K562 (cell line): ENCODE results near the gene CAPZA1. TPM values are rescaled to one million over a fixed set of nuclear protein-coding genes. Genes with fewer than 3 reads are reported as not detected.
A peak's percentile ranks its signal among the peaks of the same experiment; 100 is the strongest.

ENCODE experiments used
- ATF7 ChIP-seq: fragments of 450-650 bp; IDR thresholded peaks from 2 replicates; pipeline ENCODE4 v1.7.1; 2014; ENCODE audit warnings: mild to moderate bottlenecking, moderate library complexity
- FOXA3 ChIP-seq, 2 experiments: fragments of 450-650 bp in 1 of 2; sonication (generic) in 1 of 2; formaldehyde crosslinking; IDR thresholded peaks in 1 of 2; conservative IDR thresholded peaks in 1 of 2; 2 replicates each; pipeline versions ENCODE4 v1.4.0 to v1.8.0; 2020 to 2022; ENCODE audit warnings: mild to moderate bottlenecking in 2 of 2, missing genetic modification reagents in 1 of 2
- MNT ChIP-seq, 2 experiments: fragments of 450-650 bp; conservative IDR thresholded peaks; 2 replicates each; pipeline ENCODE4 v1.6.1; 2017; ENCODE audit warnings: mild to moderate bottlenecking in 2 of 2, moderate library complexity in 2 of 2
- NCOA1 ChIP-seq: fragments of 450-650 bp; IDR thresholded peaks from 2 replicates; pipeline ENCODE4 v1.6.1; 2016; ENCODE audit warnings: low read depth
- PML ChIP-seq: IDR thresholded peaks from 2 replicates; pipeline ENCODE4 v1.6.1; 2012; ENCODE audit warnings: low read length, inconsistent platforms
- RERE ChIP-seq: sonication (generic); formaldehyde crosslinking; IDR thresholded peaks from 2 replicates; pipeline ENCODE4 v1.8.0; 2023; ENCODE audit warnings: missing genetic modification reagents, mild to moderate bottlenecking, borderline replicate concordance
- RFX7 ChIP-seq: fragments of 250-450 bp; sonication (Bioruptor Pico); IDR thresholded peaks from 2 replicates; pipeline ENCODE4 v1.5.1; 2021; ENCODE audit warnings: mild to moderate bottlenecking
- SIN3B ChIP-seq: fragments of 450-650 bp; IDR thresholded peaks from 2 replicates; pipeline ENCODE4 v1.6.1; 2017; ENCODE audit warnings: low read depth, mild to moderate bottlenecking, moderate library complexity
- SP1 ChIP-seq: sonication (generic); formaldehyde crosslinking; IDR thresholded peaks from 2 replicates; pipeline ENCODE4 v1.8.1; 2022; ENCODE audit warnings: mild to moderate bottlenecking, missing genetic modification reagents
- STAT5B ChIP-seq: fragments of 250-450 bp; sonication (Bioruptor Pico); IDR thresholded peaks from 2 replicates; pipeline ENCODE4 v1.8.0; 2021; ENCODE audit warnings: mild to moderate bottlenecking, inconsistent platforms
- YY1 ChIP-seq, 3 experiments: IDR thresholded peaks; 2 replicates each; pipeline ENCODE4 v1.6.1; 2011; ENCODE audit warnings: low read length in 2 of 3, mild to moderate bottlenecking in 2 of 3, moderate library complexity in 2 of 3, borderline replicate concordance in 1 of 3, control low read depth in 1 of 3, low read depth in 1 of 3; ENCODE audit not compliant: insufficient read depth in 3 of 3, insufficient replicate concordance in 2 of 3, control insufficient read depth in 1 of 3, insufficient read length in 1 of 3; ENCODE audit errors: extremely low read depth in 1 of 3
- ZBTB33 ChIP-seq: sonication (generic); formaldehyde crosslinking; IDR thresholded peaks from 2 replicates; pipeline ENCODE4 v1.8.1; 2023; ENCODE audit warnings: mild to moderate bottlenecking, missing genetic modification reagents
- ZNF518B ChIP-seq: fragments of 250-450 bp; sonication (Bioruptor Pico); IDR thresholded peaks from 2 replicates; pipeline ENCODE4 v1.5.0; 2021; ENCODE audit warnings: mild to moderate bottlenecking, moderate library complexity
- ZNF696 ChIP-seq: fragments of 250-450 bp; sonication (Bioruptor Pico); conservative IDR thresholded peaks from 2 replicates; pipeline ENCODE4 v1.4.0; 2020; ENCODE audit warnings: mild to moderate bottlenecking, moderate library complexity
- polyA plus RNA-seq, 8 experiments: library from polyadenylated mRNA; depleted of rRNA in 4 of 8; stranded (reverse) in 5 of 8; unstranded in 3 of 8; fragments of >200 nt; fragmentation: Nextera tagmentation in 2 of 8; fragmentation: Illumina TruSeq in 1 of 8; extraction: Ambion mirVana in 2 of 8; extraction: Trizol in 1 of 8; gene quantifications; 2 replicates each; pipeline versions ENCODE4 v1.2.1 to v1.2.3, GENCODE V29; 2011 to 2014; ENCODE audit warnings: inconsistent platforms in 1 of 8, missing spikeins in 1 of 8
- total RNA-seq, 7 experiments: library from RNA; depleted of rRNA in 6 of 7; stranded (reverse); fragments of >200 nt in 6 of 7; fragmentation: Illumina TruSeq in 2 of 7; extraction: Trizol in 2 of 7; gene quantifications; 2 replicates each; pipeline versions ENCODE4 v1.2.1 to v1.2.3, GENCODE V29; 2011 to 2021; ENCODE audit warnings: low replicate concordance in 1 of 7

The CAPZA1 gene
- total and polyA plus RNA-seq, 9 of the 15 experiments (the other 6 are each of a cell fraction or from before 2014, with no cell fraction given) = 237 to 1,020 (median 306) TPM

GRCh38 chr1:112672842-112673241 is 53.2 kb downstream of the CAPZA1 start (continued):
- TF ChIP-seq ATF7 = 0 out of 2 replicates have a peak, but pooled peaks have one; percentile 16
- TF ChIP-seq RERE (CRISPR knock-in tag) = no peak
- no peak for TF ChIP-seq SIN3B
- no peak for TF ChIP-seq NCOA1
- TF ChIP-seq RFX7 (CRISPR knock-in tag) = no peak
- no peak for TF ChIP-seq ZBTB33 (CRISPR knock-in tag)
- no peak for TF ChIP-seq ZNF518B (CRISPR knock-in tag)
- TF ChIP-seq ZNF696 (CRISPR knock-in tag) = no peak
- TF ChIP-seq FOXA3 (CRISPR knock-in tag; conservative IDR thresholded peaks at IDR 0.05 in 1 of 2, IDR thresholded peaks at IDR 0.05 in 1 of 2) = no peak
- 0 out of 4 replicates have a peak, but pooled peaks of 1 of the 2 experiments have one; percentile 20 for TF ChIP-seq MNT (conservative IDR thresholded peaks at IDR 0.05)
- no peak for TF ChIP-seq YY1 (IDR thresholded peaks at IDR 0.05; ENCODE audit: borderline replicate concordance in 1 of 3, control insufficient read depth in 1 of 3, extremely low read depth in 1 of 3, insufficient read depth in 3 of 3, insufficient read length in 1 of 3, insufficient replicate concordance in 2 of 3, low read depth in 1 of 3, low read length in 2 of 3)
- no peak for TF ChIP-seq STAT5B
- no peak for TF ChIP-seq PML
- no peak for TF ChIP-seq SP1 (CRISPR knock-in tag)
